ENCODE data around the gene UNC5C. TPM values are rescaled to one million over a fixed set of nuclear protein-coding genes. Genes with fewer than 3 reads are reported as not detected.

Gene UNC5C
- total RNA-seq, 1 experiment from 2014 or later: not detected

GRCh38 chr4:95348418-95348817 lies 200.4 kb downstream of the UNC5C start:
- no TSS peak for BruUV-seq (replicated peaks)
- H3K36me3 Mint-ChIP-seq (ENCODE audit: insufficient read depth, unreplicated experiment): no peaks in the 10 kb centered on the region
- H3K27me3 Mint-ChIP-seq (ENCODE audit: insufficient read depth, unreplicated experiment): no peaks in the 10 kb centered on the region
- peaks cover 19% of the 10 kb centered on the region for H3K9me3 Mint-ChIP-seq (ENCODE audit: unreplicated experiment)
- no peak overlapping the region for H3K27ac Mint-ChIP-seq (ENCODE audit: low read depth, unreplicated experiment)
- no peak for DNase-seq (ENCODE audit: unreplicated experiment)
- no peak overlapping the region for H3K4me3 Mint-ChIP-seq (ENCODE audit: unreplicated experiment)
- H3K4me1 Mint-ChIP-seq (ENCODE audit: insufficient read depth, unreplicated experiment): no peaks in the 10 kb centered on the region
- CTCF ChIA-PET: no interaction called here
- TF ChIP-seq, protein P1, sequence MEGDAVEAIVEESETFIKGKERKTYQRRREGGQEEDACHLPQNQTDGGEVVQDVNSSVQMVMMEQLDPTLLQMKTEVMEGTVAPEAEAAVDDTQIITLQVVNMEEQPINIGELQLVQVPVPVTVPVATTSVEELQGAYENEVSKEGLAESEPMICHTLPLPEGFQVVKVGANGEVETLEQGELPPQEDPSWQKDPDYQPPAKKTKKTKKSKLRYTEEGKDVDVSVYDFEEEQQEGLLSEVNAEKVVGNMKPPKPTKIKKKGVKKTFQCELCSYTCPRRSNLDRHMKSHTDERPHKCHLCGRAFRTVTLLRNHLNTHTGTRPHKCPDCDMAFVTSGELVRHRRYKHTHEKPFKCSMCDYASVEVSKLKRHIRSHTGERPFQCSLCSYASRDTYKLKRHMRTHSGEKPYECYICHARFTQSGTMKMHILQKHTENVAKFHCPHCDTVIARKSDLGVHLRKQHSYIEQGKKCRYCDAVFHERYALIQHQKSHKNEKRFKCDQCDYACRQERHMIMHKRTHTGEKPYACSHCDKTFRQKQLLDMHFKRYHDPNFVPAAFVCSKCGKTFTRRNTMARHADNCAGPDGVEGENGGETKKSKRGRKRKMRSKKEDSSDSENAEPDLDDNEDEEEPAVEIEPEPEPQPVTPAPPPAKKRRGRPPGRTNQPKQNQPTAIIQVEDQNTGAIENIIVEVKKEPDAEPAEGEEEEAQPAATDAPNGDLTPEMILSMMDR (IDR thresholded peaks at IDR 0.05; ENCODE audit: unreplicated experiment): no peak
- intact Hi-C loops (cut with micrococcal nuclease): no loop called here
- POLR2A ChIA-PET: no interaction called here

- Mint-ChIP-seq H3K27ac (ENCODE audit: low read depth, unreplicated experiment) (no peak overlapping the region), H3K4me1 (ENCODE audit: insufficient read depth, unreplicated experiment) (no peaks in the 10 kb centered on the region), H3K36me3 (ENCODE audit: insufficient read depth, unreplicated experiment) (no peaks in the 10 kb centered on the region), H3K27me3 (ENCODE audit: insufficient read depth, unreplicated experiment) (no peaks in the 10 kb centered on the region), H3K9me3 (ENCODE audit: unreplicated experiment) (peaks cover 19% of the 10 kb centered on the region), H3K4me3 (ENCODE audit: unreplicated experiment) (no peak overlapping the region)
- TF ChIP-seq, protein P1 (IDR thresholded peaks at IDR 0.05; ENCODE audit: unreplicated experiment): no peak
- ChIA-PET CTCF (no interaction called here), POLR2A (no interaction called here)
- no peak for DNase-seq (ENCODE audit: unreplicated experiment)
- intact Hi-C loops (cut with micrococcal nuclease): no loop called here
- BruUV-seq (replicated peaks): no TSS peak
Observed at GRCh38 chr4:95343235-95343634, 205.5 kb downstream of the UNC5C start.

DNA sequence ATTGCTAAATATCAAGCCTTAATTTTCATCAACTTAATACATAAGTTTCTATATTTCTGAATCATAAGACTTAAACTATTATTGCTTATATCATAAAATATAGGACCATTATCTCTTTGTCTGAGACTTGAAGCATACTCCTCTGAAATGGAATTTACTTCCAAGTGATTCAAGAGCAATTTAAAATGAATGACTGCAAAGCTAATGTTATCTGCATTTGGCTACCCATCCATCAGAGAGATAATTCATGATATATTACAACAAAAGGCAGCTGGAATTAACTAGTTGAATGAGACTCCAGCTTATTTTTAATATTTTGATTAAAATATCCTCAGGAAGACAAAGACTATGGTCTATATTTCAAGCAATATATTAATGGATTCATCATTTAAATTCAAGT lies 208.6 kb downstream of the UNC5C start:
- Mint-ChIP-seq H3K36me3 (ENCODE audit: insufficient read depth, unreplicated experiment) (no peaks in the 10 kb centered on the region), H3K4me1 (ENCODE audit: insufficient read depth, unreplicated experiment) (no peaks in the 10 kb centered on the region), H3K27ac (ENCODE audit: low read depth, unreplicated experiment) (no peak overlapping the region), H3K27me3 (ENCODE audit: insufficient read depth, unreplicated experiment) (no peaks in the 10 kb centered on the region), H3K4me3 (ENCODE audit: unreplicated experiment) (no peak overlapping the region), H3K9me3 (ENCODE audit: unreplicated experiment) (peaks cover 11% of the 10 kb centered on the region)
- no peak for DNase-seq (ENCODE audit: unreplicated experiment)
- ChIA-PET POLR2A (no interaction called here), CTCF (interaction anchor here (0.7 kb wide), 1 partner anchor 91 kb away, joined by 3 read pairs; no protein-coding TSS in a partner anchor)
- intact Hi-C loops (cut with micrococcal nuclease): no loop called here
- TF ChIP-seq, protein P1 (IDR thresholded peaks at IDR 0.05; ENCODE audit: unreplicated experiment): no peak
- BruUV-seq (replicated peaks): no TSS peak

DNA sequence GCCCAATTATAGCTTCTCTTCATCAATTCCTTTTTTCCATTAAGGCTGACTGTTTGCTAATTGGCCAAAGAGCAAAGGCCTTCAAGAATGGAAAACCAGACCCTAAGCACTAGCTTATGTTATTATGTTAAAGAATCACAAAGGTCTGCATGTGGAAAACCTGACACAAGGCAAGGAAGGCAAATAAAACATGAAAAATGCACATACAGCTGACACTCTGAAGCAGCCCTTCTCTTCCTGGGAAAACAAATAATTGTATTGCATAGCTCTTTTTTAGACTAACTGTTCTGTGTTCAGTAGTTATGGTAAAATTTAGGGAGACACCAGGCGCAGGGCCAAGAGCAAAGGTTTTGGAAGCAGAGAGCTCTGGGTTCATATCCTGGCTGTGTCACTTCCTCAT lies 223.1 kb downstream of the UNC5C start:
- intact Hi-C loops (cut with micrococcal nuclease): no loop called here
- POLR2A ChIA-PET: no interaction called here

More for the DNA sequence above, 223.1 kb downstream of the UNC5C start:
- TF ChIP-seq, protein P1 (IDR thresholded peaks at IDR 0.05; ENCODE audit: unreplicated experiment): no peak
- Mint-ChIP-seq H3K4me3 (ENCODE audit: unreplicated experiment) (no peak overlapping the region), H3K4me1 (ENCODE audit: insufficient read depth, unreplicated experiment) (no peaks in the 10 kb centered on the region), H3K27ac (ENCODE audit: low read depth, unreplicated experiment) (no peak overlapping the region), H3K27me3 (ENCODE audit: insufficient read depth, unreplicated experiment) (no peaks in the 10 kb centered on the region), H3K9me3 (ENCODE audit: unreplicated experiment) (no peaks in the 10 kb centered on the region), H3K36me3 (ENCODE audit: insufficient read depth, unreplicated experiment) (no peaks in the 10 kb centered on the region)
- no peak for DNase-seq (ENCODE audit: unreplicated experiment)
- CTCF ChIA-PET: no interaction called here
- no TSS peak for BruUV-seq (replicated peaks)
